HepG2 (cell line): ENCODE data around the gene SLC35B1. TPM values are rescaled to one million over a fixed set of nuclear protein-coding genes. Genes with fewer than 3 reads are reported as not detected.

Experiments
- AHR ChIP-seq: IDR thresholded peaks from 2 replicates; pipeline ENCODE4 v1.6.1; 2018; ENCODE audit warnings: missing genetic modification reagents, missing compliant biosample characterization
- CBFB ChIP-seq: sonication (generic); formaldehyde crosslinking; IDR thresholded peaks from 2 replicates; pipeline ENCODE4 v1.4.0; 2020; ENCODE audit warnings: missing genetic modification reagents
- FOXK2 ChIP-seq: fragments of 450-650 bp; IDR thresholded peaks from 2 replicates; pipeline ENCODE4 v1.6.1; 2016
- JUN ChIP-seq: sonication (generic); formaldehyde crosslinking; IDR thresholded peaks from 2 replicates; pipeline ENCODE4 v1.4.0; 2020; ENCODE audit warnings: mild to moderate bottlenecking, missing genetic modification reagents
- MTA1 ChIP-seq: sonication (generic); formaldehyde crosslinking; IDR thresholded peaks from 2 replicates; pipeline ENCODE4 v1.4.0; 2020; ENCODE audit warnings: missing genetic modification reagents, mild to moderate bottlenecking, borderline replicate concordance
- NFIB ChIP-seq: sonication (generic); formaldehyde crosslinking; IDR thresholded peaks from 2 replicates; pipeline ENCODE4 v1.9.0; 2021; ENCODE audit warnings: missing genetic modification reagents, mild to moderate bottlenecking, borderline replicate concordance
- RBM39 ChIP-seq: fragments of 200-400 bp; formaldehyde crosslinking; IDR thresholded peaks from one replicate; pipeline ENCODE4 v1.6.1; 2018; ENCODE audit warnings: antibody characterized with exemption, mild to moderate bottlenecking, low read depth, low read length; ENCODE audit not compliant: poor library complexity, severe bottlenecking
- TBL1XR1 ChIP-seq: fragments of 150-350 bp; IDR thresholded peaks from 2 replicates; pipeline ENCODE4 v1.6.1; 2014; ENCODE audit warnings: borderline replicate concordance, low read length; ENCODE audit not compliant: partially characterized antibody
- TFDP2 ChIP-seq: sonication (generic); formaldehyde crosslinking; IDR thresholded peaks from 2 replicates; pipeline ENCODE4 v1.4.0; 2020; ENCODE audit warnings: missing genetic modification reagents
- YEATS4 ChIP-seq: sonication (generic); formaldehyde crosslinking; IDR thresholded peaks from 2 replicates; pipeline ENCODE4 v1.4.0; 2020; ENCODE audit warnings: missing genetic modification reagents, borderline replicate concordance
- ZNF17 ChIP-seq: sonication (generic); formaldehyde crosslinking; IDR thresholded peaks from 2 replicates; pipeline ENCODE4 v1.5.0; 2020; ENCODE audit warnings: mild to moderate bottlenecking, missing genetic modification reagents
- ZNF337 ChIP-seq: sonication (generic); formaldehyde crosslinking; IDR thresholded peaks from 2 replicates; pipeline ENCODE4 v1.5.1; 2020; ENCODE audit warnings: missing genetic modification reagents, low read depth, mild to moderate bottlenecking, borderline replicate concordance
- ZNF354B ChIP-seq: sonication (generic); formaldehyde crosslinking; IDR thresholded peaks from 2 replicates; pipeline ENCODE4 v1.8.0; 2022; ENCODE audit warnings: mild to moderate bottlenecking, missing genetic modification reagents
- ZNF549 ChIP-seq: sonication (generic); formaldehyde crosslinking; IDR thresholded peaks from 2 replicates; pipeline ENCODE4 v1.5.0; 2020; ENCODE audit warnings: missing genetic modification reagents
- ZNF577 ChIP-seq: sonication (generic); formaldehyde crosslinking; IDR thresholded peaks from 2 replicates; pipeline ENCODE4 v1.4.0; 2020; ENCODE audit warnings: mild to moderate bottlenecking, low read depth, missing genetic modification reagents, borderline replicate concordance
- ZNF710 ChIP-seq: sonication (generic); formaldehyde crosslinking; IDR thresholded peaks from 2 replicates; pipeline ENCODE4 v1.5.0; 2020; ENCODE audit warnings: mild to moderate bottlenecking, missing genetic modification reagents, borderline replicate concordance
- ZNF800 ChIP-seq: sonication (generic); formaldehyde crosslinking; IDR thresholded peaks from 2 replicates; pipeline ENCODE4 v1.4.0; 2020; ENCODE audit warnings: missing genetic modification reagents
- polyA plus RNA-seq, 8 experiments: library from polyadenylated mRNA; depleted of rRNA in 3 of 8; stranded (reverse) in 7 of 8; unstranded in 1 of 8; fragments of >200 nt; fragmentation: Illumina TruSeq in 4 of 8; extraction: Trizol in 4 of 8; gene quantifications; 2 replicates each; pipeline versions ENCODE4 v1.2.1 to v1.2.3, GENCODE V29; 2011 to 2016; ENCODE audit warnings: low read depth in 4 of 8, missing spikeins in 1 of 8, mixed read lengths in 1 of 8; ENCODE audit not compliant: insufficient read depth in 1 of 8
- total RNA-seq, 5 experiments: library from RNA; depleted of rRNA; stranded (reverse); fragments of >200 nt; fragmentation: Illumina TruSeq; extraction: Trizol; gene quantifications; 2 replicates each; pipeline ENCODE4 v1.2.3, GENCODE V29; 2016; ENCODE audit warnings: low read depth in 1 of 5
- TF ChIP-seq, protein P1 (sequence below): sonication (generic); formaldehyde crosslinking; IDR thresholded peaks from 2 replicates; pipeline ENCODE4 v1.8.0; 2022; ENCODE audit warnings: missing genetic modification reagents, mild to moderate bottlenecking, moderate library complexity, borderline replicate concordance
- TF ChIP-seq, protein P2 (sequence below): sonication (generic); formaldehyde crosslinking; conservative IDR thresholded peaks from 2 replicates; pipeline ENCODE4 v1.8.0; 2022; ENCODE audit warnings: missing genetic modification reagents

Gene SLC35B1
- total and polyA plus RNA-seq, 2 of the 13 experiments (the other 11 are each of a cell fraction or from before 2014, with no cell fraction given): 99.6 to 113 TPM

DNA sequence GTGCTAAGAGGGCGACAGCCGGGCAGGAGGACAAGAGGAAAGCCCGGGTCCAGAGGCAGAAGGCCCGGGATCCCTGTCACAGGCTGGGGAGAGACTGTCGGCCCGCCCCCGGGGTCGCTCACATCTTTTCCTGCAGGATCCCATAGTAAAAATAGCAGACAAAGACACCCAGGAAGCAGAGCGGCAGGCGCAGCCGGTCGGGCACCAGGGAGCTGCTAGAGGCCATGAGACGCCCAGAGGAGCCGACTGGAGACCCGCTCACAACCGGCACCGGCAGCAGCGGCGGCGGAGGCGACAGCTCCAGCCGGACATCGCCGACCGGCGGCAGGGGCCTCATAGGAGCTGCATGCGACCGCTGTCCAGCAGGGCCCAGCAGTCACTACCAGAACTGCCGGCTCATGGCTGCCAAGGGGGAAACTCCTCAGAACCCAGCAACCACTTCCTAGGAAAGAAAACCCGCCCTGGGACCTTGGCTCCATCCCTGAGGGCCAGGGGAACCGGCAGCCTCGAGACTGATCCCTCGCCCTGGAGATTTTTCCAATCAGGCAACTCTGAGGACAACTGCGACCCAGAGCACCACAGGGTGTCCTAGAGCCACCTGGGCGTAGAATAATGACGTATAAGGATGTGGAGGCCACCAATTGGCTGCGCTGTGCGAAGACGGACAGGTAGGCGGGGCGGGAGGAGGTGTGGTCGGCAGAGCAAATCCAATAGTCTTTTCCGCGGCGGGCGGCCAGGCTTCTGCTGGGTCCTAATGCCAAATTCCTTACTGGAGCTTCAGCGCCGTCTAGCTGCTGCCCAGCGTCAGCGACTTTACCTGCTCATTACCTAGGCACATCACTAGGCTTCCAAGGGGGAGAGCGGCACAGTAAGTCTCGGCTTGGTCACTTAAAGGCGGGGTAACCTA is at the start of gene SLC35B1 (continued):
- TF ChIP-seq AHR (CRISPR knock-in tag) (no peak; the same call in none of the 2 replicates), YEATS4 (CRISPR knock-in tag) (peak; percentile 81; the same call in 1 of the 2 replicates), ZNF354B (CRISPR knock-in tag) (no peak), RBM39 (peak; percentile 91), JUN (CRISPR knock-in tag) (no peak), ZNF800 (CRISPR knock-in tag) (0 out of 2 replicates have a peak, but pooled peaks have one; percentile 18), TFDP2 (CRISPR knock-in tag) (peak; percentile 57), FOXK2 (peak; percentile 63), MTA1 (no peak), ZNF549 (no peak), TBL1XR1 (peak; percentile 30), NFIB (CRISPR knock-in tag) (no peak), ZNF17 (no peak), ZNF337 (CRISPR knock-in tag) (peak; percentile 70; the same call in 1 of the 2 replicates), ZNF577 (CRISPR knock-in tag) (no peak), CBFB (CRISPR knock-in tag) (peak; percentile 61), ZNF710 (CRISPR knock-in tag) (no peak; the same call in 1 of the 2 replicates)
- TF ChIP-seq, protein P1, sequence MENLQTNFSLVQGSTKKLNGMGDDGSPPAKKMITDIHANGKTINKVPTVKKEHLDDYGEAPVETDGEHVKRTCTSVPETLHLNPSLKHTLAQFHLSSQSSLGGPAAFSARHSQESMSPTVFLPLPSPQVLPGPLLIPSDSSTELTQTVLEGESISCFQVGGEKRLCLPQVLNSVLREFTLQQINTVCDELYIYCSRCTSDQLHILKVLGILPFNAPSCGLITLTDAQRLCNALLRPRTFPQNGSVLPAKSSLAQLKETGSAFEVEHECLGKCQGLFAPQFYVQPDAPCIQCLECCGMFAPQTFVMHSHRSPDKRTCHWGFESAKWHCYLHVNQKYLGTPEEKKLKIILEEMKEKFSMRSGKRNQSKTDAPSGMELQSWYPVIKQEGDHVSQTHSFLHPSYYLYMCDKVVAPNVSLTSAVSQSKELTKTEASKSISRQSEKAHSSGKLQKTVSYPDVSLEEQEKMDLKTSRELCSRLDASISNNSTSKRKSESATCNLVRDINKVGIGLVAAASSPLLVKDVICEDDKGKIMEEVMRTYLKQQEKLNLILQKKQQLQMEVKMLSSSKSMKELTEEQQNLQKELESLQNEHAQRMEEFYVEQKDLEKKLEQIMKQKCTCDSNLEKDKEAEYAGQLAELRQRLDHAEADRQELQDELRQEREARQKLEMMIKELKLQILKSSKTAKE (CRISPR knock-in tag): no peak
- TF ChIP-seq, protein P2, sequence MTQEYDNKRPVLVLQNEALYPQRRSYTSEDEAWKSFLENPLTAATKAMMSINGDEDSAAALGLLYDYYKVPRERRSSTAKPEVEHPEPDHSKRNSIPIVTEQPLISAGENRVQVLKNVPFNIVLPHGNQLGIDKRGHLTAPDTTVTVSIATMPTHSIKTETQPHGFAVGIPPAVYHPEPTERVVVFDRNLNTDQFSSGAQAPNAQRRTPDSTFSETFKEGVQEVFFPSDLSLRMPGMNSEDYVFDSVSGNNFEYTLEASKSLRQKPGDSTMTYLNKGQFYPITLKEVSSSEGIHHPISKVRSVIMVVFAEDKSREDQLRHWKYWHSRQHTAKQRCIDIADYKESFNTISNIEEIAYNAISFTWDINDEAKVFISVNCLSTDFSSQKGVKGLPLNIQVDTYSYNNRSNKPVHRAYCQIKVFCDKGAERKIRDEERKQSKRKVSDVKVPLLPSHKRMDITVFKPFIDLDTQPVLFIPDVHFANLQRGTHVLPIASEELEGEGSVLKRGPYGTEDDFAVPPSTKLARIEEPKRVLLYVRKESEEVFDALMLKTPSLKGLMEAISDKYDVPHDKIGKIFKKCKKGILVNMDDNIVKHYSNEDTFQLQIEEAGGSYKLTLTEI (CRISPR knock-in tag): no peak
